A549 (cell line): ENCODE data around the gene PBX4. TPM values are rescaled to one million over a fixed set of nuclear protein-coding genes. Genes with fewer than 3 reads are reported as not detected.

Experiments
- ATAC-seq, 2 experiments: fragments of 200-7000 bp in 1 of 2; fragments of >200 bp in 1 of 2; cut with Nextera tagmentation in 1 of 2; cut with Tn5 transposase in 1 of 2; 3 replicates each; pipeline versions ENCODE4 v1.8.0 to v1.9.1; 2018 to 2020; ENCODE audit warnings: mild to moderate bottlenecking in 1 of 2, moderate library complexity in 1 of 2
- CTCF ChIA-PET: fragments of 300-600 bp; sonication (Branson Sonifier 250); formaldehyde crosslinking; extraction: SDS; loops from one replicate; lab custom pipeline; 2021; ENCODE audit warnings: antibody characterized with exemption, inconsistent platforms; lab: Yijun Ruan, JAX
- POLR2A ChIA-PET: fragments of 350-600 bp; formaldehyde crosslinking; extraction: SDS; loops from one replicate; lab custom pipeline; 2021; ENCODE audit warnings: antibody characterized with exemption, inconsistent platforms; lab: Yijun Ruan, JAX
- DNase-seq, 2 experiments: peaks; one replicate each; pipeline versions ENCODE4 v3.0.0 to v3.0.0-alpha.2; 2011 to 2016; ENCODE audit warnings: low read depth in 1 of 2, low spot score in 1 of 2
- FAIRE-seq: peaks from 2 replicates; lab custom pipeline; 2011; peaks lifted over from hg19 to GRCh38; lab: Jason Lieb, UNC
- H3K27ac ChIP-seq, 2 experiments: fragments of >200 bp; sonication (Bioruptor Twin); formaldehyde crosslinking; 3 replicates each; pipeline ENCODE4 v1.5.1; 2016 to 2017
- H3K4me1 ChIP-seq: fragments of >200 bp; sonication (Bioruptor Twin); formaldehyde crosslinking; 3 replicates; pipeline ENCODE4 v1.6.1; 2016
- H3K4me2 ChIP-seq: fragments of >200 bp; sonication (Bioruptor Twin); formaldehyde crosslinking; 3 replicates; pipeline ENCODE4 v1.6.1; 2016
- H3K4me3 ChIP-seq: fragments of >200 bp; sonication (Bioruptor Twin); formaldehyde crosslinking; 3 replicates; pipeline ENCODE4 v1.5.1; 2016
- H3K9me3 ChIP-seq: fragments of >200 bp; sonication (Bioruptor Twin); formaldehyde crosslinking; 3 replicates; pipeline ENCODE4 v1.6.1; 2016
- CBX2 ChIP-seq: fragments of 200-600 bp; sonication (generic); IDR thresholded peaks from 2 replicates; pipeline ENCODE4 v1.6.1; 2016; ENCODE audit warnings: low read depth, mild to moderate bottlenecking, borderline replicate concordance
- EP300 ChIP-seq, 2 experiments: fragments of >200 bp; sonication (Bioruptor Twin); formaldehyde crosslinking; IDR thresholded peaks; 2 replicates in 1 of 2; 3 replicates in 1 of 2; pipeline ENCODE4 v1.6.1; 2016 to 2017
- HOXB13 ChIP-seq: fragments of 250-450 bp; sonication (Bioruptor Pico); IDR thresholded peaks from 2 replicates; pipeline ENCODE4 v1.5.0; 2020; ENCODE audit warnings: low read depth, mild to moderate bottlenecking, moderate library complexity
- KDM1A ChIP-seq: fragments of 200-600 bp; sonication (generic); IDR thresholded peaks from 2 replicates; pipeline ENCODE4 v1.6.1; 2016; ENCODE audit warnings: low read depth, mild to moderate bottlenecking
- NFE2L2 ChIP-seq: fragments of 150-350 bp; conservative IDR thresholded peaks from 2 replicates; pipeline ENCODE4 v1.6.1; 2014; ENCODE audit warnings: low read length
- POLR2AphosphoS2 ChIP-seq: conservative IDR thresholded peaks from 2 replicates; pipeline ENCODE4 v1.6.1; 2012; ENCODE audit warnings: low read length, improper control_type of control experiment, inconsistent platforms
- RAD21 ChIP-seq, 2 experiments: fragments of >200 bp in 1 of 2; sonication (Bioruptor Twin) in 1 of 2; formaldehyde crosslinking in 1 of 2; IDR thresholded peaks in 1 of 2; conservative IDR thresholded peaks in 1 of 2; 2 replicates in 1 of 2; 3 replicates in 1 of 2; pipeline ENCODE4 v1.6.1; 2012 to 2018; ENCODE audit warnings: inconsistent platforms in 1 of 2
- RARB ChIP-seq: fragments of 250-450 bp; sonication (Bioruptor Pico); IDR thresholded peaks from 2 replicates; pipeline ENCODE4 v1.8.0; 2021; ENCODE audit warnings: mild to moderate bottlenecking, moderate library complexity
- RFX5 ChIP-seq: fragments of 450-650 bp; IDR thresholded peaks from 2 replicates; pipeline ENCODE4 v1.7.1; 2014; ENCODE audit warnings: antibody characterized with exemption, mild to moderate bottlenecking, moderate library complexity
- RNF2 ChIP-seq: fragments of 200-600 bp; sonication (generic); IDR thresholded peaks from 2 replicates; pipeline ENCODE4 v1.6.1; 2016; ENCODE audit warnings: low read depth, mild to moderate bottlenecking, antibody characterized with exemption, moderate library complexity, borderline replicate concordance
- SMC3 ChIP-seq: fragments of >200 bp; sonication (Bioruptor Twin); formaldehyde crosslinking; IDR thresholded peaks from 3 replicates; pipeline ENCODE4 v1.6.1; 2018; ENCODE audit warnings: inconsistent platforms
- ZC3H11A ChIP-seq: fragments of 450-650 bp; IDR thresholded peaks from 2 replicates; pipeline ENCODE4 v1.6.1; 2014; ENCODE audit warnings: antibody characterized with exemption, mild to moderate bottlenecking
- WGBS: methylation state at CpG from one replicate; pipeline ENCODE4 v1.1.6; 2017; ENCODE audit errors: missing lambda C conversion rate; 5-methylcytosine and 5-hydroxymethylcytosine counted together
- polyA plus RNA-seq, 4 experiments: library from polyadenylated mRNA; depleted of rRNA in 3 of 4; stranded (reverse); fragments of >200 nt; fragmentation: RNase III in 1 of 4; extraction: RNeasy Plus Mini Kit Qiagen cat#74134 plus additional on column Dnase treatment in 1 of 4; gene quantifications; 2 replicates in 3 of 4; 3 replicates in 1 of 4; pipeline ENCODE4 v1.2.3, GENCODE V29; 2011 to 2017
- TF ChIP-seq, protein P1 (sequence below): fragments of 200-600 bp; sonication (generic); IDR thresholded peaks from 2 replicates; pipeline ENCODE4 v1.6.1; 2016; ENCODE audit warnings: antibody characterized with exemption, mild to moderate bottlenecking, moderate library complexity
- TF ChIP-seq, protein P2 (sequence below): fragments of 150-350 bp; IDR thresholded peaks from 2 replicates; pipeline ENCODE4 v1.6.1; 2014; ENCODE audit warnings: low read depth, mild to moderate bottlenecking, low read length
- TF ChIP-seq, protein P3 (sequence below): fragments of 250-450 bp; sonication (Bioruptor Pico); IDR thresholded peaks from 2 replicates; pipeline ENCODE4 v1.5.0; 2021; ENCODE audit warnings: mild to moderate bottlenecking, moderate library complexity, borderline replicate concordance
- TF ChIP-seq, protein P4 (sequence below): IDR thresholded peaks from 2 replicates; pipeline ENCODE4 v1.6.1; 2012; ENCODE audit warnings: low read depth, borderline replicate concordance
- TF ChIP-seq, protein P5 (sequence below): IDR thresholded peaks from 2 replicates; pipeline ENCODE4 v1.6.1; 2012

PBX4 gene
- polyA plus RNA-seq, 2 of the 4 experiments (the other 2 are of a cell fraction), result 0.70 to 0.90 TPM

DNA sequence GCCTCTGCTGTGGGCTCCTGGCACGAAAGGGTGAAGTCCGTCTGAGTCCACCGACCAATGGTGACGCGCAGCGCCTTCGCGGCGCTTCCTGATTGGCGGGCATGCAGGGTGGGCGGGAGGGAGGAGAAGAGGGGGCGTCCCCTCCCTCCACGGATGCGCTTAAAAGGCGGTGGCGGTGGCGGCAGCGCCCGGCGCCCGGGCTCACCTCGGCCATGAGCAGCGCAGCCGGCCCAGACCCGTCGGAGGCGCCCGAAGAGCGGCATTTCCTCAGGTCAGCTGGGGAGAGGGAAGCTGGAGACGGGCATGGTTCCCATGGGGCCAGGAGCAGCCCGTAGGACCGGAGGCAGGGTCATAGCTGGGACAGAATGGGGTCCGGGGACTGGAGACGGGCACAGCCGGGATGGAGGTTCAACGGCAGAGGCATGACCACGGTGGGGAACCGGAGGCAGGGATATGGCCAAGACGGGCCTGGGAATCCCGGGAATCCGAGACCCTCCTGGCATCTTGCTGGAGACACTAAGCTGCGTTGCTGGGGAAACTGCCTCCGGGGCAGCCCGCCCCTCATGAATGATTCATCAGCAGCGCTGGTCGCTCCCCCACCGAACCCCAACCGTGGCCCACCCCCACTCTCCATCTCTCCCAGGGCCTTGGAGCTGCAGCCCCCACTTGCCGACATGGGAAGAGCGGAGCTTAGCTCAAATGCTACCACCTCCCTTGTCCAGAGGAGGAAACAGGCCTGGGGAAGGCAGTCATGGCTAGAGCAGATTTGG lies 89.6 kb downstream of the PBX4 start, which contains the start of gene YJEFN3:
Gene YJEFN3 (plus strand): TSS at position 191 of the 770 bp plus-strand sequence. CDS start 22 bp downstream, at position 213.
- WGBS, result 91% methylated on average over 28 of the region's 50 CpGs
- ChIA-PET CTCF (interaction anchor here (2.3 to 6.4 kb wide), 2 partner anchors 24 to 115 kb away, joined by 11 to 79 read pairs; partner anchors contain the start of gene GMIP), POLR2A (no interaction called here)
- FAIRE-seq (no peak), ATAC-seq (no peak), DNase-seq (no peak)
- H3K4me3 ChIP-seq, result no peak within 1 kb of the TSS
- H3K4me1 ChIP-seq, result no peaks in the 10 kb centered on the region
- H3K9me3 ChIP-seq, result no peaks in the 10 kb centered on the region
- no peak for TF ChIP-seq RNF2
- no peak for TF ChIP-seq RAD21 (conservative IDR thresholded peaks at IDR 0.05 in 1 of 2, IDR thresholded peaks at IDR 0.05 in 1 of 2)
- TF ChIP-seq HOXB13 (CRISPR knock-in tag), result no peak
- no peak for TF ChIP-seq EP300 (IDR thresholded peaks at IDR 0.05)
- TF ChIP-seq ZC3H11A, result no peak
- no peak for TF ChIP-seq NFE2L2
- TF ChIP-seq, protein P1, sequence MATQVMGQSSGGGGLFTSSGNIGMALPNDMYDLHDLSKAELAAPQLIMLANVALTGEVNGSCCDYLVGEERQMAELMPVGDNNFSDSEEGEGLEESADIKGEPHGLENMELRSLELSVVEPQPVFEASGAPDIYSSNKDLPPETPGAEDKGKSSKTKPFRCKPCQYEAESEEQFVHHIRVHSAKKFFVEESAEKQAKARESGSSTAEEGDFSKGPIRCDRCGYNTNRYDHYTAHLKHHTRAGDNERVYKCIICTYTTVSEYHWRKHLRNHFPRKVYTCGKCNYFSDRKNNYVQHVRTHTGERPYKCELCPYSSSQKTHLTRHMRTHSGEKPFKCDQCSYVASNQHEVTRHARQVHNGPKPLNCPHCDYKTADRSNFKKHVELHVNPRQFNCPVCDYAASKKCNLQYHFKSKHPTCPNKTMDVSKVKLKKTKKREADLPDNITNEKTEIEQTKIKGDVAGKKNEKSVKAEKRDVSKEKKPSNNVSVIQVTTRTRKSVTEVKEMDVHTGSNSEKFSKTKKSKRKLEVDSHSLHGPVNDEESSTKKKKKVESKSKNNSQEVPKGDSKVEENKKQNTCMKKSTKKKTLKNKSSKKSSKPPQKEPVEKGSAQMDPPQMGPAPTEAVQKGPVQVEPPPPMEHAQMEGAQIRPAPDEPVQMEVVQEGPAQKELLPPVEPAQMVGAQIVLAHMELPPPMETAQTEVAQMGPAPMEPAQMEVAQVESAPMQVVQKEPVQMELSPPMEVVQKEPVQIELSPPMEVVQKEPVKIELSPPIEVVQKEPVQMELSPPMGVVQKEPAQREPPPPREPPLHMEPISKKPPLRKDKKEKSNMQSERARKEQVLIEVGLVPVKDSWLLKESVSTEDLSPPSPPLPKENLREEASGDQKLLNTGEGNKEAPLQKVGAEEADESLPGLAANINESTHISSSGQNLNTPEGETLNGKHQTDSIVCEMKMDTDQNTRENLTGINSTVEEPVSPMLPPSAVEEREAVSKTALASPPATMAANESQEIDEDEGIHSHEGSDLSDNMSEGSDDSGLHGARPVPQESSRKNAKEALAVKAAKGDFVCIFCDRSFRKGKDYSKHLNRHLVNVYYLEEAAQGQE, result no peak
- TF ChIP-seq CBX2, result no peak
- TF ChIP-seq, protein P2, sequence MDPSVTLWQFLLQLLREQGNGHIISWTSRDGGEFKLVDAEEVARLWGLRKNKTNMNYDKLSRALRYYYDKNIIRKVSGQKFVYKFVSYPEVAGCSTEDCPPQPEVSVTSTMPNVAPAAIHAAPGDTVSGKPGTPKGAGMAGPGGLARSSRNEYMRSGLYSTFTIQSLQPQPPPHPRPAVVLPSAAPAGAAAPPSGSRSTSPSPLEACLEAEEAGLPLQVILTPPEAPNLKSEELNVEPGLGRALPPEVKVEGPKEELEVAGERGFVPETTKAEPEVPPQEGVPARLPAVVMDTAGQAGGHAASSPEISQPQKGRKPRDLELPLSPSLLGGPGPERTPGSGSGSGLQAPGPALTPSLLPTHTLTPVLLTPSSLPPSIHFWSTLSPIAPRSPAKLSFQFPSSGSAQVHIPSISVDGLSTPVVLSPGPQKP, result no peak
- no peak for TF ChIP-seq POLR2AphosphoS2
- no peak within 1 kb of the TSS for H3K4me2 ChIP-seq
- no peak within 1 kb of the TSS for H3K27ac ChIP-seq

DNA sequence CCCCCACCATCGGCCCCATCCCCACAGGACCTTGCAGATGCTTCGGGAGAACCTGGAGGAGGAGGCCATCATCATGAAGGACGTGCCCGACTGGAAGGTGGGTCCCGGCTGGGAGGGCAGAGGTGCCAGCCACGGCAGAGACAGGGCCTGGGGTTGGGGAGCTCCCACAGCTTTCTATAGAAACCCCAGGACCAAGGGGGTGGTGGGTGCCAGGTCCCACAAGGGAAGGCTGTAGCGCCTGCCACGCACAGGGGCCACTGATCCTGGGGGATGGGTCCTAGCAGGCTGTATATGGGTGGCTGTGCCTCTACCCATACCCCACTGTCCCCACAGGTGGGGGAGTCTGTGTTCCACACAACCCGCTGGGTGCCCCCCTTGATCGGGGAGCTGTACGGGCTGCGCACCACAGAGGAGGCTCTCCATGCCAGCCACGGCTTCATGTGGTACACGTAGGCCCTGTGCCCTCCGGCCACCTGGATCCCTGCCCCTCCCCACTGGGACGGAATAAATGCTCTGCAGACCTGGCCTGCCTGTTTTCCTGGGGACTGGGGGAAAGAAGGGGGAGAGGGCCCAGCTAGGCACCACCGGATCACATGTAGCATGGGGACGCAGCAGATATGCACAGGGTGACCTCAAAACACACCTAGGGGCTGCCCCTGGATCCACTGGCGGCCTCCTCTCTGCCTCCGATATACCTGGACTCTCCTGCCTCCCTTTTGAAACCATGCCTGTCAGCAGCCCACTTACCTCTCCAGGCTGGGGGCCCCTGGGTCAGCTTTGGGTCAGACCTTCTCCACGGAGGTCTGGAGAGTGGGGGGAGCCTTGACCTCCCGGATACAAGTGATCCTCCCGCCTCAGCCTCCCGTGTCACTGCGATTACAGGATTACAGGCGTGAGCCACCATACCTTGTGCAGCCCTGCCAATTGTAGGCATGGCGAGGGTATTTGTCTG lies 90.5 kb downstream of the PBX4 start:
- POLR2A ChIA-PET, result no interaction called here
- H3K27ac ChIP-seq, result no peak overlapping the region
- no peak for FAIRE-seq
- no peak overlapping the region for H3K4me2 ChIP-seq
- 90% methylated on average over 11 of the region's 27 CpGs for WGBS
- TF ChIP-seq KDM1A, result no peak
- TF ChIP-seq, protein P3, sequence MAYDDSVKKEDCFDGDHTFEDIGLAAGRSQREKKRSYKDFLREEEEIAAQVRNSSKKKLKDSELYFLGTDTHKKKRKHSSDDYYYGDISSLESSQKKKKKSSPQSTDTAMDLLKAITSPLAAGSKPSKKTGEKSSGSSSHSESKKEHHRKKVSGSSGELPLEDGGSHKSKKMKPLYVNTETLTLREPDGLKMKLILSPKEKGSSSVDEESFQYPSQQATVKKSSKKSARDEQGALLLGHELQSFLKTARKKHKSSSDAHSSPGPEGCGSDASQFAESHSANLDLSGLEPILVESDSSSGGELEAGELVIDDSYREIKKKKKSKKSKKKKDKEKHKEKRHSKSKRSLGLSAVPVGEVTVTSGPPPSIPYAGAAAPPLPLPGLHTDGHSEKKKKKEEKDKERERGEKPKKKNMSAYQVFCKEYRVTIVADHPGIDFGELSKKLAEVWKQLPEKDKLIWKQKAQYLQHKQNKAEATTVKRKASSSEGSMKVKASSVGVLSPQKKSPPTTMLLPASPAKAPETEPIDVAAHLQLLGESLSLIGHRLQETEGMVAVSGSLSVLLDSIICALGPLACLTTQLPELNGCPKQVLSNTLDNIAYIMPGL, result no peak
- no peak for TF ChIP-seq SMC3
- no peak for TF ChIP-seq RARB
- TF ChIP-seq RFX5, result no peak
- no peak for TF ChIP-seq RNF2
- TF ChIP-seq, protein P4, sequence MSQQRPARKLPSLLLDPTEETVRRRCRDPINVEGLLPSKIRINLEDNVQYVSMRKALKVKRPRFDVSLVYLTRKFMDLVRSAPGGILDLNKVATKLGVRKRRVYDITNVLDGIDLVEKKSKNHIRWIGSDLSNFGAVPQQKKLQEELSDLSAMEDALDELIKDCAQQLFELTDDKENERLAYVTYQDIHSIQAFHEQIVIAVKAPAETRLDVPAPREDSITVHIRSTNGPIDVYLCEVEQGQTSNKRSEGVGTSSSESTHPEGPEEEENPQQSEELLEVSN, result no peak
- TF ChIP-seq, protein P1, result no peak
- TF ChIP-seq, protein P5, sequence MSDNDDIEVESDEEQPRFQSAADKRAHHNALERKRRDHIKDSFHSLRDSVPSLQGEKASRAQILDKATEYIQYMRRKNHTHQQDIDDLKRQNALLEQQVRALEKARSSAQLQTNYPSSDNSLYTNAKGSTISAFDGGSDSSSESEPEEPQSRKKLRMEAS, result no peak
- TF ChIP-seq, all 56 proteins: peak for 0
- Histone ChIP-seq H3K4me3 (no peak overlapping the region), H3K9me3 (no peaks in the 10 kb centered on the region), H3K4me1 (no peaks in the 10 kb centered on the region)
- CTCF ChIA-PET, result interaction anchor here (2.3 to 6.4 kb wide), 2 partner anchors 25 to 116 kb away, joined by 11 to 79 read pairs; partner anchors contain the start of gene GMIP
- DNase-seq (no peak), ATAC-seq (no peak)
